Esophagus muscularis mucosa (tissue), 3 donors: Measurements from ENCODE around the gene TMEM59.

Experiments used
- CTCF ChIP-seq, 3 experiments: fragments of 200-600 bp in 2 of 3; fragments of 450-650 bp in 1 of 3; sonication (generic) in 2 of 3; IDR thresholded peaks; one replicate each; pipeline ENCODE4 v1.5.1; 2017 to 2019; ENCODE audit warnings: antibody characterized with exemption in 3 of 3, mild to moderate bottlenecking in 2 of 3, moderate library complexity in 1 of 3
- POLR2A ChIP-seq: fragments of 450-650 bp; IDR thresholded peaks from one replicate; pipeline ENCODE4 v1.6.1; 2017; ENCODE audit warnings: antibody characterized with exemption, moderate library complexity, mild to moderate bottlenecking, low read depth

GRCh38 chr1:54004481-54005049, 48.4 kb downstream of the TMEM59 start:
- no peak for TF ChIP-seq CTCF (IDR thresholded peaks at IDR 0.05)
- TF ChIP-seq POLR2A: no peak
